ENCODE results near the gene PLEKHG2.

Gene PLEKHG2

GRCh38 chr19:39423258-39424086 is 11.0 kb downstream of the PLEKHG2 start:
- ATAC-seq (no peak), DNase-seq (no peak)
- H3K9me3 Mint-ChIP-seq: no peaks in the 10 kb centered on the region
- H3K27me3 Mint-ChIP-seq: no peaks in the 10 kb centered on the region
- no peak overlapping the region for H3K27ac Mint-ChIP-seq
- no peaks in the 10 kb centered on the region for H3K4me1 Mint-ChIP-seq
- no peak overlapping the region for H3K4me3 Mint-ChIP-seq

- Mint-ChIP-seq H3K4me1 (no peaks in the 10 kb centered on the region), H3K9me3 (no peaks in the 10 kb centered on the region), H3K27me3 (no peaks in the 10 kb centered on the region), H3K27ac (no peak overlapping the region), H3K4me3 (no peak overlapping the region)
- ATAC-seq (peak; percentile 13), DNase-seq (no peak)
These were observed 12.5 kb downstream of the PLEKHG2 start for GRCh38 chr19:39424934-39425333.

- ATAC-seq: no peak
- peaks cover 6% of the 10 kb centered on the region for H3K4me1 Mint-ChIP-seq
- no peaks in the 10 kb centered on the region for H3K27me3 Mint-ChIP-seq
- H3K4me3 Mint-ChIP-seq: no peak overlapping the region
- DNase-seq: no peak
- H3K9me3 Mint-ChIP-seq: no peaks in the 10 kb centered on the region
- no peak overlapping the region for H3K27ac Mint-ChIP-seq
These were observed 13.3 kb downstream of the PLEKHG2 start for GRCh38 chr19:39425744-39426143.

GRCh38 chr19:39426170-39426569 is 13.7 kb downstream of the PLEKHG2 start:
- no peak for ATAC-seq

GRCh38 chr19:39427707-39428106 is 15.2 kb downstream of the PLEKHG2 start:
- DNase-seq (no peak), ATAC-seq (no peak)
- H3K4me3 Mint-ChIP-seq: no peak overlapping the region
- no peak overlapping the region for H3K27ac Mint-ChIP-seq
- no peaks in the 10 kb centered on the region for H3K9me3 Mint-ChIP-seq
- H3K4me1 Mint-ChIP-seq: peaks cover 19% of the 10 kb centered on the region
- H3K27me3 Mint-ChIP-seq: no peaks in the 10 kb centered on the region

More at GRCh38 chr19:39426170-39426569, 13.7 kb downstream of the PLEKHG2 start:
- Mint-ChIP-seq H3K27ac (peak overlapping the region in 1 of 2 donors; percentile 2), H3K4me3 (no peak overlapping the region), H3K9me3 (no peaks in the 10 kb centered on the region), H3K4me1 (peaks cover 11% of the 10 kb centered on the region), H3K27me3 (no peaks in the 10 kb centered on the region)
- DNase-seq: no peak

GRCh38 chr19:39428283-39429112 is 16.0 kb downstream of the PLEKHG2 start:
- peak overlapping the region in 1 of 2 donors; percentile 27 for H3K27ac Mint-ChIP-seq
- ATAC-seq: no peak
- H3K4me1 Mint-ChIP-seq: peaks cover 27% of the 10 kb centered on the region
- no peaks in the 10 kb centered on the region for H3K9me3 Mint-ChIP-seq
- DNase-seq: no peak
- H3K4me3 Mint-ChIP-seq: no peak overlapping the region
- H3K27me3 Mint-ChIP-seq: no peaks in the 10 kb centered on the region

GRCh38 chr19:39430675-39431593 is 18.5 kb downstream of the PLEKHG2 start:
- peak; percentile 73 for ATAC-seq
- Mint-ChIP-seq H3K4me3 (peak overlapping the region; percentile 12 to 26), H3K9me3 (no peaks in the 10 kb centered on the region), H3K27me3 (no peaks in the 10 kb centered on the region), H3K27ac (peak overlapping the region; percentile 34 to 85), H3K4me1 (peaks cover 48% of the 10 kb centered on the region)
- peak in 1 of 2 donors; percentile 45 for DNase-seq

- Mint-ChIP-seq H3K27ac (no peak overlapping the region), H3K4me1 (peaks cover 65% of the 10 kb centered on the region), H3K9me3 (no peaks in the 10 kb centered on the region), H3K27me3 (no peaks in the 10 kb centered on the region), H3K4me3 (peak overlapping the region in 1 of 2 donors; percentile 13)
- no peak for ATAC-seq
- DNase-seq: no peak
These were observed 20.2 kb downstream of the PLEKHG2 start for GRCh38 chr19:39432677-39433025.

- peak overlapping the region; percentile 63 to 86 for H3K27ac Mint-ChIP-seq
- no peaks in the 10 kb centered on the region for H3K27me3 Mint-ChIP-seq
- ATAC-seq: no peak
- H3K9me3 Mint-ChIP-seq: no peaks in the 10 kb centered on the region
- peaks cover 66% of the 10 kb centered on the region for H3K4me1 Mint-ChIP-seq
- H3K4me3 Mint-ChIP-seq: peak overlapping the region; percentile 39 to 98
- DNase-seq: no peak
These were observed 21.1 kb downstream of the PLEKHG2 start for GRCh38 chr19:39433480-39434079.

- no peaks in the 10 kb centered on the region for H3K9me3 Mint-ChIP-seq
- H3K27me3 Mint-ChIP-seq: no peaks in the 10 kb centered on the region
- peaks cover 66% of the 10 kb centered on the region for H3K4me1 Mint-ChIP-seq
- no peak for ATAC-seq
- peak overlapping the region; percentile 98 to 99 for H3K4me3 Mint-ChIP-seq
- H3K27ac Mint-ChIP-seq: peak overlapping the region; percentile 86 to 100
- no peak for DNase-seq
These were observed 21.9 kb downstream of the PLEKHG2 start for GRCh38 chr19:39434123-39435076.

- H3K4me3 Mint-ChIP-seq: peak within 1 kb of the TSS; percentile 98 to 99
- peak; percentile 94 for ATAC-seq
- H3K27ac Mint-ChIP-seq: peak within 1 kb of the TSS; percentile 99 to 100
- peaks cover 60% of the 10 kb centered on the region for H3K4me1 Mint-ChIP-seq
- no peaks in the 10 kb centered on the region for H3K27me3 Mint-ChIP-seq
- DNase-seq: peak; percentile 99
- H3K9me3 Mint-ChIP-seq: no peaks in the 10 kb centered on the region
These were observed 23.3 kb downstream of the PLEKHG2 start, which contains the start of gene RPS16 for GRCh38 chr19:39435499-39436349. Gene RPS16 (minus strand): TSS chr19:39435949. CDS start chr19:39435895, 54 bp downstream.

GRCh38 chr19:39436350-39436716 is 23.9 kb downstream of the PLEKHG2 start:
- Mint-ChIP-seq H3K9me3 (no peaks in the 10 kb centered on the region), H3K27ac (peak overlapping the region; percentile 99 to 100), H3K27me3 (no peaks in the 10 kb centered on the region), H3K4me1 (peaks cover 54% of the 10 kb centered on the region), H3K4me3 (peak overlapping the region; percentile 98 to 99)
- no peak for ATAC-seq
- DNase-seq: no peak

GRCh38 chr19:39438270-39438934 is 25.9 kb downstream of the PLEKHG2 start:
- Mint-ChIP-seq H3K9me3 (no peaks in the 10 kb centered on the region), H3K4me1 (peaks cover 40% of the 10 kb centered on the region), H3K27me3 (no peaks in the 10 kb centered on the region), H3K4me3 (no peak overlapping the region), H3K27ac (no peak overlapping the region)
- no peak for ATAC-seq
- no peak for DNase-seq

Measured in stimulated activated naive CD8-positive, alpha-beta T cell treated with anti-CD3 and anti-CD28 coated beads, Interleukin-15, amount 100 ng/mL, for 72 hours (primary cell).